ENCODE measurements around the gene LSM4. TPM values are rescaled to one million over a fixed set of nuclear protein-coding genes. Genes with fewer than 3 reads are reported as not detected.

Gene LSM4
- total and polyA plus RNA-seq, 2 donors (not counting 1 experiment from before 2014, with no cell fraction given): 50.9 to 124 TPM

GRCh38 chr19:18306209-18306887 is 16.5 kb downstream of the LSM4 start:
- no peak for DNase-seq (ENCODE audit: low read depth in 2 of 2)
- Histone ChIP-seq H3K27me3 (ENCODE audit: control insufficient read depth, insufficient read depth, low read length) (no peaks in the 10 kb centered on the region), H2AFZ (ENCODE audit: low read length) (no peak overlapping the region), H3K36me3 (ENCODE audit: control insufficient read depth, insufficient read depth, low read length) (peaks cover 4% of the 10 kb centered on the region), H3K79me2 (ENCODE audit: control insufficient read depth, insufficient read depth, low read length) (no peaks in the 10 kb centered on the region), H3K27ac (ENCODE audit: insufficient read depth, low read length) (peak overlapping the region; percentile 52), H4K20me1 (ENCODE audit: control insufficient read depth, extremely low read depth, insufficient read depth, low read length) (no peaks in the 10 kb centered on the region), H3K9ac (ENCODE audit: insufficient read depth, low read length) (no peak overlapping the region), H3K4me3 (replicated peaks in 1 of 4; ENCODE audit: control extremely low read depth in 1 of 4, insufficient read depth in 1 of 4, low read depth in 3 of 4, low read length in 4 of 4) (no peak overlapping the region), H3K9me3 (ENCODE audit: control insufficient read depth, insufficient read depth, low read depth, low read length) (no peaks in the 10 kb centered on the region), H3K4me1 (ENCODE audit: control insufficient read depth, extremely low read depth, insufficient read depth, low read length) (peaks cover 25% of the 10 kb centered on the region), H3K4me2 (ENCODE audit: extremely low read depth, insufficient read depth, low read length) (no peak overlapping the region)
- no peak for TF ChIP-seq EZH2 (IDR thresholded peaks at IDR 0.05; ENCODE audit: low read length, missing control alignments)
- TF ChIP-seq, protein P1, sequence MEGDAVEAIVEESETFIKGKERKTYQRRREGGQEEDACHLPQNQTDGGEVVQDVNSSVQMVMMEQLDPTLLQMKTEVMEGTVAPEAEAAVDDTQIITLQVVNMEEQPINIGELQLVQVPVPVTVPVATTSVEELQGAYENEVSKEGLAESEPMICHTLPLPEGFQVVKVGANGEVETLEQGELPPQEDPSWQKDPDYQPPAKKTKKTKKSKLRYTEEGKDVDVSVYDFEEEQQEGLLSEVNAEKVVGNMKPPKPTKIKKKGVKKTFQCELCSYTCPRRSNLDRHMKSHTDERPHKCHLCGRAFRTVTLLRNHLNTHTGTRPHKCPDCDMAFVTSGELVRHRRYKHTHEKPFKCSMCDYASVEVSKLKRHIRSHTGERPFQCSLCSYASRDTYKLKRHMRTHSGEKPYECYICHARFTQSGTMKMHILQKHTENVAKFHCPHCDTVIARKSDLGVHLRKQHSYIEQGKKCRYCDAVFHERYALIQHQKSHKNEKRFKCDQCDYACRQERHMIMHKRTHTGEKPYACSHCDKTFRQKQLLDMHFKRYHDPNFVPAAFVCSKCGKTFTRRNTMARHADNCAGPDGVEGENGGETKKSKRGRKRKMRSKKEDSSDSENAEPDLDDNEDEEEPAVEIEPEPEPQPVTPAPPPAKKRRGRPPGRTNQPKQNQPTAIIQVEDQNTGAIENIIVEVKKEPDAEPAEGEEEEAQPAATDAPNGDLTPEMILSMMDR (conservative IDR thresholded peaks at IDR 0.05 in 1 of 2, IDR thresholded peaks at IDR 0.05 in 1 of 2; ENCODE audit: low read depth in 1 of 2, low read length in 2 of 2): no peak

DNA sequence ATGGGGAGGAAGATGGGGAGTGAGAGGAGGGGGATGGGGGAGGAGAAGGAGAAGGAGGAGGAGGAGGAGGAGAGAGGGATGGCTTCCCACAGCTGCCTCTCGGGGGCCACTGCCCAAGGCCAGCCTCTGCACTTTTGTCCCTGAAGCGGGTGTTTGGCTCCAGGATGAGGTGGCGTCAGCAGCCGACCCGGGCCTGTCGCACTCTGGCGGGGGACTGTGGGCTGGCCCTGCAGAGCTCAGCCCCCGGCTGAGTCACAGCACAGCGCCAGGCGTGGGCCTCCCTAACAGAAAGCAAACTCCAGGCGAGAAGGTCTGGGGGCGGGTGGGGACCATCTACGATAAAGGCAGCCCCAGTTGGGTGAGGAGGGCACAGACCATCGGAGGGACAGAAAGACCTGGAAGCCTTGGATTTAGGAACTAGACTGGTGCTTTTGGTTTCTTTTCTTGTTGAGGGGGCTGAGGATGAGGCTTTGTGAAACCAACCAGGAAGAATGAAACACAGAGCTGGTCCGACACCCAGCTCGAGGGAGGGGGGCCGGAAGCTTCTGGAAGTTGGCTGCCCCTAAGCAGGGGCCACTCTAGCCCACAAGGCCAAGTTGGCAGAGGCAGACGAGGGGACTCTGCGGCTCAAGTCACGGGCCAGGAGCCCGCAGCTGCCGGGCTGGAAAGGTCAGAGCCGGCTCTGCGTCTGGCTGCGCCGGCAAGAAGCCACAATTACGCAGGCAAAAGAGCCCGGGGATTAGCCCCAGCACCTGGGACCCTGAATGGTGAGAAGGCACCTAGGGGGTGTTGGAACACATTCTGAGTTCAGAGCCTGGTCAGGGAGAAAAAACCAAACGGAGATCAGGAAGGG is 18.2 kb downstream of the LSM4 start:
- TF ChIP-seq, protein P1 (conservative IDR thresholded peaks at IDR 0.05 in 1 of 2, IDR thresholded peaks at IDR 0.05 in 1 of 2; ENCODE audit: low read depth in 1 of 2, low read length in 2 of 2): no peak
- TF ChIP-seq EZH2 (IDR thresholded peaks at IDR 0.05; ENCODE audit: low read length, missing control alignments): no peak
- Histone ChIP-seq H4K20me1 (ENCODE audit: control insufficient read depth, extremely low read depth, insufficient read depth, low read length) (no peaks in the 10 kb centered on the region), H3K4me1 (ENCODE audit: control insufficient read depth, extremely low read depth, insufficient read depth, low read length) (peaks cover 30% of the 10 kb centered on the region), H3K79me2 (ENCODE audit: control insufficient read depth, insufficient read depth, low read length) (no peaks in the 10 kb centered on the region), H3K27ac (ENCODE audit: insufficient read depth, low read length) (peak overlapping the region; percentile 100), H3K27me3 (ENCODE audit: control insufficient read depth, insufficient read depth, low read length) (no peaks in the 10 kb centered on the region), H3K9ac (ENCODE audit: insufficient read depth, low read length) (peak overlapping the region; percentile 92), H3K9me3 (ENCODE audit: control insufficient read depth, insufficient read depth, low read depth, low read length) (no peaks in the 10 kb centered on the region), H3K4me2 (ENCODE audit: extremely low read depth, insufficient read depth, low read length) (peak overlapping the region; percentile 99), H3K4me3 (replicated peaks in 1 of 4; ENCODE audit: control extremely low read depth in 1 of 4, insufficient read depth in 1 of 4, low read depth in 3 of 4, low read length in 4 of 4) (peak overlapping the region; percentile 27 to 52 (median 43)), H2AFZ (ENCODE audit: low read length) (peak overlapping the region; percentile 23), H3K36me3 (ENCODE audit: control insufficient read depth, insufficient read depth, low read length) (peaks cover 4% of the 10 kb centered on the region)
- DNase-seq (ENCODE audit: low read depth in 2 of 2): peak; percentile 80 to 88

DNA sequence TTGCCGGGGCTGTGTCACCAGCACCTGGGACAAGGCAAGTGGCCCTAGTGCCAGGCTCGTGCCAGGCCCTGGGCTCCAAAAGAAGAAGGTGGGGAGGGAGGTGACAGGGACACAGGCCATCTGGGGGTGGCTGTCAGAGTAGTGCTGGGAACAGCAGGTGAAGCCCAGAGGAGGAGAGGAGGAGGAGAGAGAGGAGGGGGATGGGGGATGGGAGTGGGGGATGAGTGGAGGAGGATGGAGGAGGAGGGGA is 18.7 kb downstream of the LSM4 start:
- Histone ChIP-seq H3K9me3 (ENCODE audit: control insufficient read depth, insufficient read depth, low read depth, low read length) (no peaks in the 10 kb centered on the region), H2AFZ (ENCODE audit: low read length) (no peak overlapping the region), H3K36me3 (ENCODE audit: control insufficient read depth, insufficient read depth, low read length) (peaks cover 4% of the 10 kb centered on the region), H3K27ac (ENCODE audit: insufficient read depth, low read length) (peak overlapping the region; percentile 100), H3K4me3 (replicated peaks in 1 of 4; ENCODE audit: control extremely low read depth in 1 of 4, insufficient read depth in 1 of 4, low read depth in 3 of 4, low read length in 4 of 4) (peak overlapping the region in 1 of 4 experiments; percentile 52), H3K4me1 (ENCODE audit: control insufficient read depth, extremely low read depth, insufficient read depth, low read length) (peaks cover 31% of the 10 kb centered on the region), H4K20me1 (ENCODE audit: control insufficient read depth, extremely low read depth, insufficient read depth, low read length) (no peaks in the 10 kb centered on the region), H3K27me3 (ENCODE audit: control insufficient read depth, insufficient read depth, low read length) (no peaks in the 10 kb centered on the region), H3K9ac (ENCODE audit: insufficient read depth, low read length) (peak overlapping the region; percentile 92), H3K79me2 (ENCODE audit: control insufficient read depth, insufficient read depth, low read length) (no peaks in the 10 kb centered on the region), H3K4me2 (ENCODE audit: extremely low read depth, insufficient read depth, low read length) (peak overlapping the region; percentile 99)
- no peak for DNase-seq (ENCODE audit: low read depth in 2 of 2)
- TF ChIP-seq EZH2 (IDR thresholded peaks at IDR 0.05; ENCODE audit: low read length, missing control alignments): no peak
- TF ChIP-seq, protein P1 (conservative IDR thresholded peaks at IDR 0.05 in 1 of 2, IDR thresholded peaks at IDR 0.05 in 1 of 2; ENCODE audit: low read depth in 1 of 2, low read length in 2 of 2): no peak

Data from fibroblast of lung (primary cell).